Measurements from ENCODE around the gene FANCC. TPM values are rescaled to one million over a fixed set of nuclear protein-coding genes. Genes with fewer than 3 reads are reported as not detected.

Gene FANCC
- total RNA-seq, 1 experiment from 2014 or later = 19.4 TPM

- H3K4me1 ChIP-seq (ENCODE audit: control insufficient read depth in 1 of 2, insufficient read depth in 2 of 2, low read length in 2 of 2) = no peaks in the 10 kb centered on the region
- H3K27ac ChIP-seq (ENCODE audit: low read depth, low read length) = no peak overlapping the region
- intact Hi-C loops (cut with micrococcal nuclease) = no loop called here
- H3K9me3 ChIP-seq (ENCODE audit: control insufficient read depth in 1 of 2, insufficient read depth in 1 of 2, low read depth in 1 of 2, low read length in 2 of 2) = no peaks in the 10 kb centered on the region
- DNase-seq (ENCODE audit: low read depth, low spot score) (no peak), ATAC-seq (no peak)
- H3K36me3 ChIP-seq (ENCODE audit: control insufficient read depth in 1 of 2, insufficient read depth in 2 of 2, low read length in 2 of 2) = no peaks in the 10 kb centered on the region; a peak in 1 of 4 replicates
- H3K27me3 ChIP-seq (ENCODE audit: insufficient read depth, low read length) = no peaks in the 10 kb centered on the region
- BruUV-seq (replicated peaks) = no TSS peak
- H3K79me2 ChIP-seq (ENCODE audit: insufficient read depth, low read length) = no peaks in the 10 kb centered on the region
- H3K9ac ChIP-seq (ENCODE audit: low read length) = no peak overlapping the region
- ChIA-PET RAD21 (ENCODE audit: low non-redundant PET in 1 of 2, low total read pairs in 2 of 2, uncharacterized antibody in 2 of 2, unreplicated experiment in 2 of 2) (no interaction called here), POLR2A (no interaction called here), CTCF (no interaction called here)
- TF ChIP-seq TCF7L2 (IDR thresholded peaks at IDR 0.05; ENCODE audit: borderline replicate concordance, extremely low read depth, insufficient read depth, insufficient read length) (no peak), RAD21 (IDR thresholded peaks at IDR 0.05; ENCODE audit: low read depth) (no peak), ELF1 (IDR thresholded peaks at IDR 0.05; ENCODE audit: borderline replicate concordance, low read depth) (no peak), POLR2AphosphoS5 (IDR thresholded peaks at IDR 0.05; ENCODE audit: low read depth, low read length) (no peak), FOSL1 (IDR thresholded peaks at IDR 0.05; ENCODE audit: low read depth) (no peak), CBX3 (IDR thresholded peaks at IDR 0.05; ENCODE audit: low read depth) (no peak), SP1 (IDR thresholded peaks at IDR 0.05; ENCODE audit: low read depth) (no peak), EZH2phosphoT487 (IDR thresholded peaks at IDR 0.05; ENCODE audit: borderline replicate concordance) (no peak), ATF3 (IDR thresholded peaks at IDR 0.05) (no peak), EZH2 (IDR thresholded peaks at IDR 0.05) (no peak), MAX (IDR thresholded peaks at IDR 0.05) (no peak)
- H3K4me3 ChIP-seq (replicated peaks in 1 of 2; ENCODE audit: low read depth in 1 of 2, low read length in 2 of 2) = no peak overlapping the region
- H4K20me1 ChIP-seq (ENCODE audit: insufficient read depth) = no peaks in the 10 kb centered on the region
- H3K4me2 ChIP-seq (ENCODE audit: low read length) = no peak overlapping the region
- H2AFZ ChIP-seq (ENCODE audit: low read depth, low read length, poor library complexity, severe bottlenecking) = no peak overlapping the region
- H3K9me2 ChIP-seq (ENCODE audit: insufficient read depth) = no peaks in the 10 kb centered on the region
Observed at GRCh38 chr9:95057101-95057500, 260.4 kb downstream of the FANCC start.

- Histone ChIP-seq H3K4me1 (ENCODE audit: control insufficient read depth in 1 of 2, insufficient read depth in 2 of 2, low read length in 2 of 2) (no peaks in the 10 kb centered on the region), H3K4me3 (replicated peaks in 1 of 2; ENCODE audit: low read depth in 1 of 2, low read length in 2 of 2) (no peak overlapping the region), H3K27ac (ENCODE audit: low read depth, low read length) (no peak overlapping the region), H3K9me3 (ENCODE audit: control insufficient read depth in 1 of 2, insufficient read depth in 1 of 2, low read depth in 1 of 2, low read length in 2 of 2) (no peaks in the 10 kb centered on the region), H3K9ac (ENCODE audit: low read length) (no peak overlapping the region), H3K4me2 (ENCODE audit: low read length) (no peak overlapping the region), H3K27me3 (ENCODE audit: insufficient read depth, low read length) (no peaks in the 10 kb centered on the region), H2AFZ (ENCODE audit: low read depth, low read length, poor library complexity, severe bottlenecking) (no peak overlapping the region), H4K20me1 (ENCODE audit: insufficient read depth) (no peaks in the 10 kb centered on the region), H3K9me2 (ENCODE audit: insufficient read depth) (no peaks in the 10 kb centered on the region), H3K36me3 (ENCODE audit: control insufficient read depth in 1 of 2, insufficient read depth in 2 of 2, low read length in 2 of 2) (no peaks in the 10 kb centered on the region), H3K79me2 (ENCODE audit: insufficient read depth, low read length) (no peaks in the 10 kb centered on the region)
- DNase-seq (ENCODE audit: low read depth, low spot score) (no peak), ATAC-seq (no peak)
- intact Hi-C loops (cut with micrococcal nuclease) = no loop called here
- BruUV-seq (replicated peaks) = no TSS peak
- POLR2A ChIA-PET = no interaction called here
- TF ChIP-seq EGR1 (IDR thresholded peaks at IDR 0.05; ENCODE audit: low read depth) (no peak), ATF3 (IDR thresholded peaks at IDR 0.05) (no peak), ELF1 (IDR thresholded peaks at IDR 0.05; ENCODE audit: borderline replicate concordance, low read depth) (no peak), FOSL1 (IDR thresholded peaks at IDR 0.05; ENCODE audit: low read depth) (no peak), RAD21 (IDR thresholded peaks at IDR 0.05; ENCODE audit: low read depth) (no peak), POLR2AphosphoS5 (IDR thresholded peaks at IDR 0.05; ENCODE audit: low read depth, low read length) (no peak), POLR2A (IDR thresholded peaks at IDR 0.05; ENCODE audit: borderline replicate concordance, extremely low read depth, insufficient read depth, insufficient read length) (no peak), CEBPB (IDR thresholded peaks at IDR 0.05; ENCODE audit: low read depth) (no peak), CBX3 (IDR thresholded peaks at IDR 0.05; ENCODE audit: low read depth) (no peak), ZFX (IDR thresholded peaks at IDR 0.05) (no peak)
- CTCF ChIA-PET = no interaction called here
- RAD21 ChIA-PET (ENCODE audit: low non-redundant PET in 1 of 2, low total read pairs in 2 of 2, uncharacterized antibody in 2 of 2, unreplicated experiment in 2 of 2) = no interaction called here
Observed at GRCh38 chr9:95055851-95056551, 261.5 kb downstream of the FANCC start.
